ENCODE results near the gene SEC14L5.

GRCh38 chr16:5027575-5028235 lies 69.6 kb downstream of the SEC14L5 start:
- TF ChIP-seq CTCF (IDR thresholded peaks at IDR 0.05) (no peak), POLR2A (IDR thresholded peaks at IDR 0.05) (no peak)
